Fibroblast of lung (primary cell): Measurements from ENCODE around the gene ELMO1. TPM values are rescaled to one million over a fixed set of nuclear protein-coding genes. Genes with fewer than 3 reads are reported as not detected.
A peak's percentile ranks its signal among the peaks of the same experiment; 100 is the strongest.

Experiments used
- DNase-seq, 2 donors: peaks; one replicate each; pipeline versions ENCODE4 v3.0.0 to v3.0.0-alpha.2; 2010; ENCODE audit warnings: low read depth in 2 of 2
- H2AFZ ChIP-seq: 2 replicates; pipeline ENCODE4 v1.5.1; 2012; ENCODE audit warnings: low read length, control low read depth, inconsistent platforms
- H3K27ac ChIP-seq: 2 replicates; pipeline ENCODE4 v1.5.1; 2011; ENCODE audit warnings: low read length, control low read depth; ENCODE audit not compliant: insufficient read depth
- H3K27me3 ChIP-seq: 2 replicates; pipeline ENCODE4 v1.5.1; 2011; ENCODE audit warnings: mild to moderate bottlenecking, low read length; ENCODE audit not compliant: control insufficient read depth, insufficient read depth
- H3K36me3 ChIP-seq: 2 replicates; pipeline ENCODE4 v1.5.1; 2011; ENCODE audit warnings: low read length; ENCODE audit not compliant: control insufficient read depth, insufficient read depth
- H3K4me1 ChIP-seq: 2 replicates; pipeline ENCODE4 v1.5.1; 2011; ENCODE audit warnings: low read length; ENCODE audit not compliant: control insufficient read depth, insufficient read depth; ENCODE audit errors: extremely low read depth
- H3K4me2 ChIP-seq: 2 replicates; pipeline ENCODE4 v1.5.1; 2011; ENCODE audit warnings: low read length, control low read depth; ENCODE audit not compliant: insufficient read depth; ENCODE audit errors: extremely low read depth
- H3K4me3 ChIP-seq, 4 experiments: fragments of 200-600 bp in 1 of 4; sonication (generic) in 1 of 4; replicated peaks in 1 of 4; 2 replicates each; pipeline ENCODE4 v1.5.1; 2011 to 2016; ENCODE audit warnings: low read length in 4 of 4, low read depth in 3 of 4, mild to moderate bottlenecking in 3 of 4, control low read depth in 2 of 4, inconsistent platforms in 1 of 4, mixed read lengths in 1 of 4; ENCODE audit not compliant: insufficient read depth in 1 of 4; ENCODE audit errors: control extremely low read depth in 1 of 4
- H3K79me2 ChIP-seq: 2 replicates; pipeline ENCODE4 v1.5.1; 2012; ENCODE audit warnings: mild to moderate bottlenecking, low read length, inconsistent platforms; ENCODE audit not compliant: control insufficient read depth, insufficient read depth
- H3K9ac ChIP-seq: 2 replicates; pipeline ENCODE4 v1.5.1; 2011; ENCODE audit warnings: mild to moderate bottlenecking, low read length, control low read depth; ENCODE audit not compliant: insufficient read depth
- H3K9me3 ChIP-seq: 2 replicates; pipeline ENCODE4 v1.5.1; 2012; ENCODE audit warnings: low read depth, low read length; ENCODE audit not compliant: control insufficient read depth, insufficient read depth
- H4K20me1 ChIP-seq: 2 replicates; pipeline ENCODE4 v1.5.1; 2011; ENCODE audit warnings: low read length; ENCODE audit not compliant: control insufficient read depth, insufficient read depth; ENCODE audit errors: extremely low read depth
- EZH2 ChIP-seq: IDR thresholded peaks from 2 replicates; pipeline ENCODE4 v1.5.1; 2012; ENCODE audit warnings: low read length, control low read depth, mild to moderate bottlenecking; ENCODE audit errors: missing control alignments
- polyA plus RNA-seq, 2 donors: library from polyadenylated mRNA; depleted of rRNA in 1 of 2; stranded (reverse) in 1 of 2; unstranded in 1 of 2; fragments of >200 nt; gene quantifications; 2 replicates each; pipeline ENCODE4 v1.2.1, GENCODE V29; 2011 to 2012; ENCODE audit warnings: missing spikeins in 1 of 2
- total RNA-seq: library from RNA; depleted of rRNA; stranded (reverse); fragments of >200 nt; gene quantifications from 2 replicates; pipeline ENCODE4 v1.2.1, GENCODE V29; 2014
- TF ChIP-seq, protein P1 (sequence below), 2 donors: IDR thresholded peaks in 1 of 2; conservative IDR thresholded peaks in 1 of 2; 1 replicate in 1 of 2; 2 replicates in 1 of 2; pipeline ENCODE4 v1.5.1; 2011 to 2012; ENCODE audit warnings: low read length in 2 of 2, control low read depth in 1 of 2, inconsistent platforms in 1 of 2, low read depth in 1 of 2, mild to moderate bottlenecking in 1 of 2

Gene ELMO1
- total and polyA plus RNA-seq, 2 donors (not counting 1 experiment from before 2014, with no cell fraction given) = 0.50 TPM; not detected in 1

- Histone ChIP-seq H3K36me3 (no peaks in the 10 kb centered on the region), H3K4me2 (no peak overlapping the region), H3K4me3 (no peak overlapping the region), H3K27ac (no peak overlapping the region), H3K27me3 (no peaks in the 10 kb centered on the region), H3K9ac (no peak overlapping the region), H4K20me1 (no peaks in the 10 kb centered on the region), H3K9me3 (no peaks in the 10 kb centered on the region), H2AFZ (no peak overlapping the region), H3K4me1 (no peaks in the 10 kb centered on the region), H3K79me2 (no peaks in the 10 kb centered on the region)
- TF ChIP-seq, protein P1, sequence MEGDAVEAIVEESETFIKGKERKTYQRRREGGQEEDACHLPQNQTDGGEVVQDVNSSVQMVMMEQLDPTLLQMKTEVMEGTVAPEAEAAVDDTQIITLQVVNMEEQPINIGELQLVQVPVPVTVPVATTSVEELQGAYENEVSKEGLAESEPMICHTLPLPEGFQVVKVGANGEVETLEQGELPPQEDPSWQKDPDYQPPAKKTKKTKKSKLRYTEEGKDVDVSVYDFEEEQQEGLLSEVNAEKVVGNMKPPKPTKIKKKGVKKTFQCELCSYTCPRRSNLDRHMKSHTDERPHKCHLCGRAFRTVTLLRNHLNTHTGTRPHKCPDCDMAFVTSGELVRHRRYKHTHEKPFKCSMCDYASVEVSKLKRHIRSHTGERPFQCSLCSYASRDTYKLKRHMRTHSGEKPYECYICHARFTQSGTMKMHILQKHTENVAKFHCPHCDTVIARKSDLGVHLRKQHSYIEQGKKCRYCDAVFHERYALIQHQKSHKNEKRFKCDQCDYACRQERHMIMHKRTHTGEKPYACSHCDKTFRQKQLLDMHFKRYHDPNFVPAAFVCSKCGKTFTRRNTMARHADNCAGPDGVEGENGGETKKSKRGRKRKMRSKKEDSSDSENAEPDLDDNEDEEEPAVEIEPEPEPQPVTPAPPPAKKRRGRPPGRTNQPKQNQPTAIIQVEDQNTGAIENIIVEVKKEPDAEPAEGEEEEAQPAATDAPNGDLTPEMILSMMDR (conservative IDR thresholded peaks at IDR 0.05 in 1 of 2, IDR thresholded peaks at IDR 0.05 in 1 of 2; ENCODE audit: low read depth in 1 of 2, low read length in 2 of 2) = no peak
- no peak for TF ChIP-seq EZH2
- DNase-seq = no peak
Observed at GRCh38 chr7:37131855-37132254, 316.8 kb downstream of the ELMO1 start.

- DNase-seq = no peak
- no peaks in the 10 kb centered on the region for H3K36me3 ChIP-seq
- no peaks in the 10 kb centered on the region for H3K79me2 ChIP-seq
- H3K9me3 ChIP-seq = no peaks in the 10 kb centered on the region
- H2AFZ ChIP-seq = no peak overlapping the region
- H3K4me1 ChIP-seq = no peaks in the 10 kb centered on the region
- no peaks in the 10 kb centered on the region for H4K20me1 ChIP-seq
- no peak overlapping the region for H3K4me2 ChIP-seq
- H3K9ac ChIP-seq = no peak overlapping the region
- H3K27ac ChIP-seq = no peak overlapping the region
- no peak for TF ChIP-seq EZH2
- TF ChIP-seq, protein P1 (conservative IDR thresholded peaks at IDR 0.05 in 1 of 2, IDR thresholded peaks at IDR 0.05 in 1 of 2; ENCODE audit: low read depth in 1 of 2, low read length in 2 of 2) = no peak
- no peaks in the 10 kb centered on the region for H3K27me3 ChIP-seq
- no peak overlapping the region for H3K4me3 ChIP-seq
Observed at GRCh38 chr7:37129035-37129425, 319.6 kb downstream of the ELMO1 start.

DNA sequence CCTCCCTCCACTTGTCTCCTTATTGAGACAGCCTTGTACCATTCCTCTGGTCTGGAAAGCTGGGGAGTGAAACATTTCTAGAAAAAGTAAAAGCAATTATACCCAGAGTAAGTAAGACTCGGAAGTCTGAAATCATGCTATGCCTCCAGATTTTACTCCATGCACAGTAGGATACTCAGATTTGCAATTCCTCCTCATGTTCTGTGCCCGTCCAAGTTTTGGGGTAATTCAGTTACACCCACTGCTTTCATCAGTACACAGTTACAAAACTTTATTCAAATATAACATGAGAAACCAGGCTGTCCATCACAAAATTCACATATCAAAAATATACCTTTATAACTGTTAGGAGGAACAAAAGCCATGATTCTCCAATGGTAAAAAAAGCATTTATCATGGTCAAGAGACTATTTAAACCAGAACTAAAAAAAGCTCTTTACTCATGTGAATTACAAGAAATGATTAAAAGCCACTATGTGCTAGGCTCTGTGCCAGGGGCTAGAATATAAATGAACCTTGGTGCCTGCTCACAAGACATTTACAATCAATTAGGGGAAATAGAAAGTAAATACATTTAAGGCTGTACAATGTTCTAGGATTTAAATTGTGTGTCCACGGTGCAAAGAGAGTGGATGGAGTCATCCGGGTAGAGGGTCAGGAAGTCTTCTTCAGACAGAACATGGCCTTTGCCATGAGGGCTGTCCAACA is 320.2 kb downstream of the ELMO1 start:
- DNase-seq = peak in 1 of 2 donors; percentile 29
- Histone ChIP-seq H3K4me3 (no peak overlapping the region), H3K4me2 (no peak overlapping the region), H3K27ac (no peak overlapping the region), H2AFZ (no peak overlapping the region), H3K27me3 (no peaks in the 10 kb centered on the region), H3K4me1 (no peaks in the 10 kb centered on the region), H3K9ac (no peak overlapping the region), H3K9me3 (no peaks in the 10 kb centered on the region), H3K36me3 (no peaks in the 10 kb centered on the region), H3K79me2 (no peaks in the 10 kb centered on the region), H4K20me1 (no peaks in the 10 kb centered on the region)
- TF ChIP-seq EZH2 = no peak
- TF ChIP-seq, protein P1 (conservative IDR thresholded peaks at IDR 0.05 in 1 of 2, IDR thresholded peaks at IDR 0.05 in 1 of 2; ENCODE audit: low read depth in 1 of 2, low read length in 2 of 2) = no peak
